ENCODE results near the gene LVRN. TPM values are rescaled to one million over a fixed set of nuclear protein-coding genes. Genes with fewer than 3 reads are reported as not detected.
A peak's percentile ranks its signal among the peaks of the same experiment; 100 is the strongest.

Gene LVRN
- total RNA-seq, 1 donor: under 0.01 TPM

DNA sequence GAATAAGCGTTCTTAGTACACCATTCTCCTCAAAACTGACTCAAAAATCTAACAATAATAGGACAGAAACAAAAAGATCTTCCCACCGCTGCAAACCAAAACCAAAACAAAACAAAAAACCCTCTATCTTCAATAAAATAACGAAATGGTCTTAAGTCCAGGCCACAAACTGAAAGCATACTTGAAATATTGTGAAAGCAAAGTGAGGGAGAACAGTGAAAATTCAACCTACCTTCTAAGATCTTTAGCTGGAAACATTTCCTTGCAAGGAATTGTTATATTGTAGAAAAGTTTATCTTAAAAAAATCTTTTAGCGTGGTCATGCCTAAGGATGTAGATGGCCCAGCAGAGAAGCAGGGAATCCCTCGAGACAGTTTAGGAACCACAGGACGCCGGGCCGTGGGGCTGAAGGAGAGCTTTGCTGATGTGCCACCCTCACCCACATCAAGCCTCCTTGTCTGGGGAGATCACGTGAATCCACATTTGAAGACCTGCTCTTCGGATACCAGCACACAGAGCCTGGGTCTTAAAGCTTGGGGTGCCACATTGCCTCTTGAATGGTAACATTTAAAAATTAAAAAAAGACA, 27.8 kb upstream of the LVRN start:
- no peak overlapping the region for H3K4me3 ChIP-seq (ENCODE audit: low read depth, low read length)
- no peak for DNase-seq (ENCODE audit: low read depth)
- TF ChIP-seq CTCF (IDR thresholded peaks at IDR 0.05; ENCODE audit: insufficient read depth, low read depth, low read length): no peak

GRCh38 chr5:115936031-115936430, 26.2 kb upstream of the LVRN start:
- TF ChIP-seq CTCF (IDR thresholded peaks at IDR 0.05; ENCODE audit: insufficient read depth, low read depth, low read length): no peak
- DNase-seq (ENCODE audit: low read depth): no peak
- no peak overlapping the region for H3K4me3 ChIP-seq (ENCODE audit: low read depth, low read length)

- no peak for DNase-seq (ENCODE audit: low read depth)
- H3K4me3 ChIP-seq (ENCODE audit: low read depth, low read length): no peak overlapping the region
- no peak for TF ChIP-seq CTCF (IDR thresholded peaks at IDR 0.05; ENCODE audit: insufficient read depth, low read depth, low read length)
Observed at GRCh38 chr5:115939059-115939458, 23.2 kb upstream of the LVRN start.

- no peak for TF ChIP-seq CTCF (IDR thresholded peaks at IDR 0.05; ENCODE audit: insufficient read depth, low read depth, low read length)
- H3K4me3 ChIP-seq (ENCODE audit: low read depth, low read length): no peak overlapping the region
- DNase-seq (ENCODE audit: low read depth): no peak
Observed at GRCh38 chr5:115940080-115940810, 22.0 kb upstream of the LVRN start.

DNA sequence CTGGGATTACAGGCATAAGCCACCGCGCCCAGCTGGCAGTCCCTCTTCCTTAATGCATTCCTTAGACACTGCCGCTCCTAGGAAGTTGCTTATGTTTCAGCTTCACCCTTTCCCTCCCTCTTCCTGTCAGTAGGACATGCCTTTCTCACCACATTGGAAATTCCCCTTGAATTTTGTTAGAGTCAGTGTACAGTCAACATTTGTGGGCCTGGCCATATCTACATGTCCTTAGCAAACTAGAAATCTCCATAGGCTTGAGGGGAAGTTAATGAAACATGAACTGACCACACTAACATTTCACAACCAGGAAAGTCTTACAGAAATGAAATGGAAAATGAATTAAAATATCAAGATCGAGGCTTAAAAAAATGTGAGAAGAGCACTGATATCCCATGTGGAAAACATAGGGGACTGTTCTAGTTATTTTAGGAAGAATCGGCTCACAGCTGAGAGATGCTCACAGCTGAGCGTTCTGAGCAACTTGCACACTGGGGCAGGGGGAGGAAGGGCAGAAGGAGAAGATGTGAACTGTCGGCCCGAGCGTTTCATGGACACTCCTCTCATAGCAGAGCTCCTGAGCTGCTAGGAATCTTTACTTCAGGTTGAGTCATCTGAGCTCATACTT, 21.1 kb upstream of the LVRN start:
- no peak overlapping the region for H3K4me3 ChIP-seq (ENCODE audit: low read depth, low read length)
- TF ChIP-seq CTCF (IDR thresholded peaks at IDR 0.05; ENCODE audit: insufficient read depth, low read depth, low read length): no peak
- peak; percentile 93 for DNase-seq (ENCODE audit: low read depth)

DNA sequence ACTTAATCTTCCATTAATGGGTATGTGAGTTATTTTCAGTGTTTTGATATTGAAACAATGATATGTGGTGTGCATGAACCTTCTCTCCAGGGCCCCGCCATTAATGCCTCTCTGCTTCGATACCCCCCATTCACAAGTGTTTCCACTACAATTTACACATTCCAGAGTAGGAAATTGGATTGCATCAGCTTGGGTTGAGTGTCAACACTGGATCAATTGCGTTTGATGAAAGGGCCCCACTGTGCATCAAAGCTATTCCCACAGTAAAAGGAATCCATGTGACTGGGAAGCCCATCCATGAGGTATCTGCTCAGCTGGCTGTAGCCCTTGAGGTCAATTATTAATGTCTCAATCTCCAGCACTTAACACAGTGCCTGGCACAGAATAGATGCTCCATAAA, 17.8 kb upstream of the LVRN start:
- no peak overlapping the region for H3K4me3 ChIP-seq (ENCODE audit: low read depth, low read length)
- no peak for TF ChIP-seq CTCF (IDR thresholded peaks at IDR 0.05; ENCODE audit: insufficient read depth, low read depth, low read length)

More for the DNA sequence above, 17.8 kb upstream of the LVRN start:
- DNase-seq (ENCODE audit: low read depth): no peak

Measured in fibroblast of villous mesenchyme (primary cell).